NCI-H69 (cell line): ENCODE measurements around the gene KATNBL1.
"Not testable (repeated sequence)": the region's sequence is repeated elsewhere in the genome, so short reads cannot be mapped to it uniquely, and the experiment has no call there.

Experiments
- DNase-seq: peaks from one replicate; lab custom pipeline; 2025; lab: John Stamatoyannopoulos, UW

The KATNBL1 gene

GRCh38 chr15:34203305-34203704 is 6.6 kb downstream of the KATNBL1 start:
- DNase-seq: no peak

DNA sequence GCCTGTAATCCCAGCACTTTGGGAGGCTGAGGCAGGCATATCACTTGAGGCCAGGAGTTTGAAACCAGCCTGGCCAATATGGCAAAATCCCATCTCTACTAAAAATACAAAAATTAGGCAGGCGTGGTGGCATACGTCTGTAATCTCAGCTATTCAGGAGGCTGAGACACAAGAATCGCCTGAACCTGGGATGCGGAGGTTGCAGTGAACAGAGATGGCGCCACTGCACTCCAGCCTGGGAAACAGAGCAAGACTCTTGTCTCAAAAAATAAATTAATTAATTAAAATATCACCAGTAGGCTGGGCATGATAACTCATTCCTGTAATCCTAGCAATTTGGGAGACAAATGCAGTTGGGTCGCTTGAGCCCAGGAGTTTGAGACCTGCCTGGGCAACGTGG is 16.6 kb downstream of the KATNBL1 start:
- DNase-seq: not testable (repeated sequence)

DNA sequence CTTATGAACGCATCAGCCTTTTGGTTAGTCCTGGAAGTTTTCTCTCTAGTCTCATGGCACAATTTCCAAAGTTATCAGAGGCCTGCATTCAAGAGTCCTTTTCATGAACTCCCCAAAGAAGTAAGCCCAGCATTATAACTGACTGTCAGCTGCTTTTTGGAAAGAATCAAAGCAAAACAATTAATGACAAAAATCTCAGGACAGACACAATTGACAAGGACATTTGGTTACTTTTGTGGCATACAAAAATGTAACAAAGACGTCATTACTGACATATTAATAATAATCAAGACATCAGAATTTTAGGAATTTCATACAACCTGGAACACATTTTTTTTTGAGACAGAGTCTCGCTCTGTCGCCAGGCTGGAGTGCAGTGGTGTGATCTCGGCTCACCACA is 21.2 kb downstream of the KATNBL1 start:
- DNase-seq: no peak

GRCh38 chr15:34185666-34186065 is 24.2 kb downstream of the KATNBL1 start:
- DNase-seq: no peak

- no peak for DNase-seq
Observed at GRCh38 chr15:34182942-34183341, 27.0 kb downstream of the KATNBL1 start.

- no peak for DNase-seq
Observed at GRCh38 chr15:34179234-34179633, 30.7 kb downstream of the KATNBL1 start.

DNA sequence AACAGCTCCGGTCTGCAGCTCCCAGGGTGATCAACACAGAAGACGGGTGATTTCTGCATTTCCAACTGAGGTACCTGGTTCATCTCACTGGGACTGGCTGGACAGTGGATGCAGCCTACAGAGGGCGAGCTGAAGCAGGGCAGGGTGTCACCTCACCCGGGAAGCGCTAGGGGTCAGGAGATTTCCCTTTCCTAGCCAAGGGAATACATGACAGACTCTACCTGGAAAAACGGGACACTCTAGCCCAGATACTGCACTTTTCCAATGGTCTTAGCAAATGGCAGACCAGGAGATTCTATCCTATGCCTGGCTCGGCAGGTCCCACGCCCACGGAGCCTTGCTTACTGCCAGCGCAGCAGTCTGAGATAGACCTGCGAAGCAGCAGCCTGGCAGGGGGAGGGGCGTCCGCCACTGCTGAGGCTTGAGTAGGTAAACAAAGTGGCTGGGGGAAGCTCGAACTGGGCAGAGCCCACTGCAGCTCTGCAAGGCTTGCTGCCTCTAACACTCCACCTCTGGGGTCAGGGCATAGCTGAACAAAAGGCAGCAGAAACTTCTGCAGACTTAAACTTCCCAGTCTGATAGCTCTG is 43.8 kb downstream of the KATNBL1 start:
- DNase-seq: not testable (repeated sequence)

- DNase-seq: no peak
Observed at GRCh38 chr15:34161329-34161963, 48.5 kb downstream of the KATNBL1 start.

GRCh38 chr15:34160735-34161134 is 49.2 kb downstream of the KATNBL1 start:
- DNase-seq: no peak

GRCh38 chr15:34158355-34158754 is 51.5 kb downstream of the KATNBL1 start:
- no peak for DNase-seq

- DNase-seq: no peak
Observed at GRCh38 chr15:34155859-34156258, 54.0 kb downstream of the KATNBL1 start.

- no peak for DNase-seq
Observed at GRCh38 chr15:34154725-34155204, 55.1 kb downstream of the KATNBL1 start.

GRCh38 chr15:34147371-34148140 is 62.3 kb downstream of the KATNBL1 start:
- no peak for DNase-seq

DNA sequence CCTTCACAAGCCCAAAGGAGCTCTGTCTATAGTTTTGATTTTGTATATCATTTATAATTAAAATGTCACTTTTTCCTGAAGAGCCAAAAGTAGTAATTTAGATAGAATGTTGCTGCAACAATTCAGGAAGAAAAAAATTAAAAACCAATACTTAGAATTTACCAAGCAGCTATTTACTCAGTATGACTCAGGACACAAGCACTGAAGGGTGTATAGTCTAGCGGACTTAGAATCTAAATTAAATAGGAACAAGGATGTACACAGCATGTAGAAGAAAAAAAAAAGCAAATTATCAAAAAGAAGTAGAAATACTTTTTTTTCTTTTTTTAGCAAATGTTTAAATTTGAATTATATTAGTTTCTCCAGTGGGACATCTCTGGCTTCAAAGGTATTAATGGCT is 76.4 kb downstream of the KATNBL1 start:
- no peak for DNase-seq

DNA sequence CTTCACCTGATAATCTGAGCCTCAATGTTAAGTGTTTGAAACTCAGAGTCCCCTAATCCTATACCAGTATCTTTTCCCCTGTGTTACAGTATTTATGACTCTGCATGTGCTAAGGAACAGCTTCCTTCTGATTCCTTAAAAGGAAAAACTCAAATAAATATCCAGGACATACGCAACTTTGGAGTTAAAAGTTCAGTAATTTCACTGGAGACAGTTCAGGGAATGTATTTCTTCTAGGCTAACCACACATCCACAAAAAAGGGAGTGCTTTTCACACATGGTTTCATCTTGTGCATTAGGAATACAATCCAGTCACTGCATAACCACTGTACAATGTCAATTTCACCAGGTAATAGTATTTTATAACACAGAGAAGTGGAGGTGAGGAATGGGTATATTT is 77.0 kb downstream of the KATNBL1 start:
- no peak for DNase-seq

- no peak for DNase-seq
Observed at GRCh38 chr15:34128898-34129297, 81.0 kb downstream of the KATNBL1 start.

GRCh38 chr15:34126522-34126921 is 83.4 kb downstream of the KATNBL1 start:
- DNase-seq: no peak

- no peak for DNase-seq
Observed at GRCh38 chr15:34125945-34126344, 84.0 kb downstream of the KATNBL1 start.

DNA sequence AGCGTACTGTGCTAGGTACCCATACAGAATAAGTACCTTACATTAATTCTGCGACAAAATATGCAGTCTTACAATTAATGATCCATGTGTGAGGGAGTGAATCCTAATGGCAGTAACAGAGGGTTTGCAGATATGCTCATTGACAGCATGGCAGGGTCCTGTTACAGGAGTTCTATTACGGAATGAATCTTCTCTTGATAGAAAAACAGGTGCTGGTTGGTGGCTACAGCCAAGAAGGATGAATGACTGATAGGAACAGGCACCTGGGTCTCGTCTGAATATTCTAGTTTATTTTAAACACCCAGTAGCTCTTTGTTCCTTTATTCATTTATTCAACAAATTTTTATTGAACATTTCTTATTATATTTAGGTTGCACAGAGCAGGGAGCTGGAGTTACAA is 85.2 kb downstream of the KATNBL1 start:
- no peak for DNase-seq

GRCh38 chr15:34122771-34123183 is 87.1 kb downstream of the KATNBL1 start:
- DNase-seq: peak; percentile 9

GRCh38 chr15:34121786-34122185 is 88.1 kb downstream of the KATNBL1 start:
- not testable (repeated sequence) for DNase-seq

DNA sequence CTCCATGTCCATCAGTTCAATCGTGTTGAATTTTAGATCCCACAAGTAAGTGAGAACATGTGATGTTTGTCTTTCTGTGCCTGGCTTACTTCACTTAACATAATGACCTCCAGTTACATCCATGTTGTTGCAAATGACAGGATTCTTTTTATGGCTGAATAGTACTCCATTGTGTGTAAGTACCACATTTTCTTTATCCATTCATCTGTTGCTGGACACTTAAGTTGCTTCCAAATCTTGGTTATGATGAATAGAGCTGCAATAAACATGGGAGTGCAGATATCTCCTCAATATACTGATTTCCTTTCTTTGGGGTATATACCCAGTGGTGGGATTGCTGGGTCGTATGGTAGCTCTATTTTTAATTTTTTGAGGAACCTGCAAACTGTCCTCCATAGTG is 89.5 kb downstream of the KATNBL1 start:
- DNase-seq: not testable (repeated sequence)

- peak; percentile 37 for DNase-seq
Observed at GRCh38 chr15:34119291-34119690, 90.6 kb downstream of the KATNBL1 start.
